ENCODE data around the gene PTGER4.

Gene PTGER4

GRCh38 chr5:40672425-40672824 lies 7.3 kb upstream of the PTGER4 start:
- no peak for DNase-seq

GRCh38 chr5:40674661-40675235 lies 5.0 kb upstream of the PTGER4 start:
- DNase-seq = no peak

DNA sequence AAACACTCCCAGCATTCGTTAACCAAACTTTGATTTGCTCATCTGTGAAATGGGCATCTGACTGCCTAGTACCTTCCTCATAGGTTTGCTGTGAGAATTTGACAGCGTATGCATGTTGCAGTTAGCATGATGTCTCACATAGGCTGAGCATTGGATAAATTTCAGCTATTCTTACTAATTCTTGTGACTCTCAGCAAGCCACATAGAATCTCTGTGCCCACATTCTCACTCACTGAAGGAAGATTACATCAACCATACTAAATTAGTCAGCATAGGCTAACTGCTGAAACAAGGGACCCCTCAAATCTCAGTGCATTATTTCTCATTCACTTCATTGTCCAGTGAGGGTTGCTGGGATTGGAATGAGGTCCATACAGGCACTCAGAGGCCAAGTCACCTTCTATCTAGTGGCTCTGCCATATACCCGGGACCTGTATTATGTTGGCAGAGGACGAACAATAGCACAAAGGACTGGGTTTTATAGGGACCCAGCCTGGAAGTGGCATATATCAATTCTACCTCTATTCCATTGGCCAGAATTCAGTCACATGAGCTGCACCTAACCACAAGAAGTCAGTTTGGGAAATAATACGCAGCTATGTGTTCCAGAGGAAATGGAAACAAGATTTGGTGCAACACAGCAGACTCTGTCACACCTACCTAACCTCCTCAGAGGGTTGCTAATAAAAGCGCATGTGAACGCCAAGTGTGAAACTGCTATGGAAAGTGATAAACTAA lies 4.2 kb upstream of the PTGER4 start:
- DNase-seq = no peak

GRCh38 chr5:40676613-40677343 lies 2.9 kb upstream of the PTGER4 start:
- DNase-seq = no peak

- DNase-seq = no peak
Observed at GRCh38 chr5:40677456-40677855, 2.3 kb upstream of the PTGER4 start.

DNA sequence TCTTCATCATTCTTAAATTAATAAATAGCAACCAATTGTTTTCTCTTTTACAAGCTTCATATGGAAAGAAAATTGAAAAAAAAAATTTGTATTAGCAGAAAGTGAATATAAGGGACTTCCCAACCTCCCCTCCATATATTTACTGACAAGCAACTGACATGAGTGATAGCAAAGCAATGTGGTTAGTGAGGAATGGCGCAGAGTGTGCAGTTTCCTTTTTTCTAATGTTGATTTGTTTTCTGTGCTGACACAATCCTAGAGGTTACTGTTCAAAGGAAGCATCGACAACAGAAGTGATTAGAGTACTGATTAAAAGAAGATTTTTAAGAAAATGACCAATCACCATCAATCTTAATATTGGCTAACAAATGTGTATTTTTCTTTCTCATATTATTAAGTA lies 1.7 kb upstream of the PTGER4 start:
- no peak for DNase-seq

GRCh38 chr5:40678460-40679147 lies 1.1 kb upstream of the PTGER4 start:
- no peak for DNase-seq

- no peak for DNase-seq
Observed at GRCh38 chr5:40679148-40679912, 385 bp upstream of the PTGER4 start.

GRCh38 chr5:40680741-40681362 lies 1.1 kb downstream of the PTGER4 start:
- no peak for DNase-seq

DNA sequence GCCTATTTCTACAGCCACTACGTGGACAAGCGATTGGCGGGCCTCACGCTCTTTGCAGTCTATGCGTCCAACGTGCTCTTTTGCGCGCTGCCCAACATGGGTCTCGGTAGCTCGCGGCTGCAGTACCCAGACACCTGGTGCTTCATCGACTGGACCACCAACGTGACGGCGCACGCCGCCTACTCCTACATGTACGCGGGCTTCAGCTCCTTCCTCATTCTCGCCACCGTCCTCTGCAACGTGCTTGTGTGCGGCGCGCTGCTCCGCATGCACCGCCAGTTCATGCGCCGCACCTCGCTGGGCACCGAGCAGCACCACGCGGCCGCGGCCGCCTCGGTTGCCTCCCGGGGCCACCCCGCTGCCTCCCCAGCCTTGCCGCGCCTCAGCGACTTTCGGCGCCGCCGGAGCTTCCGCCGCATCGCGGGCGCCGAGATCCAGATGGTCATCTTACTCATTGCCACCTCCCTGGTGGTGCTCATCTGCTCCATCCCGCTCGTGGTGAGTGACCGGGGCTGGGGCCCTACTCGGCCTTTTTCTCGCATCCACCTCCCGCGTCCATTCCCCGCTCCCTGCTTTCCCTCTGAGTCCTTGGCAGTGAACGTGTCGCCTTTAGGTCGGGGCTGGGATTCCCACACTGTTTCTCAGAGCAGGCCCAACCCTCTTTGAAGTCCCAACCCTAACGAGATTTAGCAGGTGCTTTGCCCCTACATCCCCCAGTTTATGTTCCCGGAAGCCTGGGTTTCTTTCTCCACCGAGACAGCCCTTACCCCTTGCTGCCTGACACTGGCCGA lies 1.8 kb downstream of the PTGER4 start:
- no peak for DNase-seq

DNA sequence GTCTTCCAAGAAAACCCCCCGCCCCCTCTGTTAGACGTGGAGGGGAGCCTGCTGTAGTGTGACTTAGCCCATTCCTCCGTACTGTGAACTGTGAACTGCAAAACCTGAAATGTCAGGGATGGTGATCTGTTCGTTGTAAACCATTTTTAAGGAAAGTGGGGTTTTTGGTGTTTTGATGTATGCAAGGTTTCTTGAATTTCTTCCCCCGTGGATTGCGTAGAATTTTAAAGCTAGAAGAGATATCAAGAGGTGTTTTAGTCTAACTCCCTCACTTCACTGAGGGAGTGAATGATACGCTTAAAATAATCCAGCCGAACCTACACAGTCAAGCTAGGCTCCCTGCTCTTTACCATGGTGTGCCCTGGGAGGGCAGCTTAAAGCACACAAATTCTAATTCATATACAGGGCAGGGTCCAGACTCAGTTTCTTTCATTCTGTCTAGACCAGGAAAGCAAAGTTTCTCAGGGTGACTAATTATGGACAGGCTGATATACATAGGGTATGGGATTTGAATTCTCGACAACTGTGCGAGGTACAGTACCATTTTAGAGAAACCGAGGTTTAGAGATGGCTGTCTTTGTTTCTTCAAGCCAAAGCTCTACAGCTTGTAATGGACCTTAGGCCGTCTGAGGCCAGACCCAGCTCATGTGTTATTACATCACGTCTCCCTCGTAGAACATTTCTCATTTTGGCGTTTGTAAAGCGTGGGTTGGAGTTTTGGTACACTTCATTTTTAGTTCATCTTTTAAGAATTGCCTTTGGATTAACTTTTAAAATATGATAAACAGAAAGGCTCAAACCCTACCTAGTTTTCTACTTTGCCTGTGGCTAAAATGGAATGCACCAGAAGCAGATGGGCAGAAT lies 2.7 kb downstream of the PTGER4 start:
- DNase-seq = no peak

- no peak for DNase-seq
Observed at GRCh38 chr5:40683305-40683704, 3.6 kb downstream of the PTGER4 start.

- DNase-seq = no peak
Observed at GRCh38 chr5:40685193-40685592, 5.5 kb downstream of the PTGER4 start.

DNA sequence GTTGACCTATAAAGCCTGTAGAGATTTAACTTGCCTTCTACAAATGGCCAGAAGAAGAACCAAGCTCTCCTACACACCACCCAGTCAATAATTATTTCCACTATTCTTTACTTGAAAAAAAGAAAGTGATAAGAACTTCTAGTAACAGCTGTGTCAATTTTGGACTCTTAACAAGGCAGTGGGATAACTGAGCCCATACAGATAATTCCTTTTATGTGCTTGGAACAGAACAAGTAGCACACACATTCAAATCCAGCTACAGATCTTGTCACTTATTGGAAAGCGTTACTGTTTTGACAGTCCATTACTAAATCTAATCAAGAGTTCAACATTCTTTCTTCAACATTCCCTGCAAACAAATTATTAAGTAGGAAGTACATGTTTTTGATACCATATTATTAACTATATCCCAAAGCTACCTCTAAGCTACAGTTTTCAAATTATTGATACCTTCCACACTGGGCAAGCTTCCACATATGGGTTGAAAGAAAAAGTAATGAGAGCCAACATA lies 6.3 kb downstream of the PTGER4 start:
- no peak for DNase-seq

- no peak for DNase-seq
Observed at GRCh38 chr5:40687321-40687720, 7.6 kb downstream of the PTGER4 start.

DNA sequence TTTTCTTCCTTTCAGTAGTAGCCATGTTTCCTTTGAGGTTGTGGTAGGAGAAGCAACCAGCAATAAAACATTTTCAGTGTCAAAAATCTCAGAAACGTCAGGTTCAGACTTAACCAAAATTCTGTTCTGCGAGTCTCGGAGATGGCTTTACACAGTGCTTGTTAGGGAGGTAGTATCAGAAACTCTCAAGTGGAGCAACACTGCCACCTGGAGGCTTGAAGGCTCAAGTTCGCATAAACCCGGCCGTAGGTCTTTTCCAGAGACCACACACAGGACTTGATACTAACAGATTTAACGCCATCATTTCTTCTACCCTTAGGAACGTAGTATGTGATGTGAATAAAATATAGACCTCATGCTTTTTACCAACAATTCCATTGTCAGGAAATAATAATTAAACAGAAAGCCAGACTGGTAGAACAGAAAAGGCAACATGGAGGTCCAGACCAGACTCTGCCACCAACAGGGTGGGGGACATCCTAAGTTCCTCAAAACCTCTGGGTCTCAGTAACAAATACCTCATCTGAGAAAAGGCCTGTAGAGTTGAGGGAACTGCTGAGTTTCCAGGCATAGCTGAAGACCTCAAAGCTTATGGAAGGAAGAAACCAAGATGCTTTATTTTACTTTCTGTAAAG lies 8.5 kb downstream of the PTGER4 start:
- peak; percentile 67 for DNase-seq

- DNase-seq = no peak
Observed at GRCh38 chr5:40688996-40689395, 9.3 kb downstream of the PTGER4 start.

DNA sequence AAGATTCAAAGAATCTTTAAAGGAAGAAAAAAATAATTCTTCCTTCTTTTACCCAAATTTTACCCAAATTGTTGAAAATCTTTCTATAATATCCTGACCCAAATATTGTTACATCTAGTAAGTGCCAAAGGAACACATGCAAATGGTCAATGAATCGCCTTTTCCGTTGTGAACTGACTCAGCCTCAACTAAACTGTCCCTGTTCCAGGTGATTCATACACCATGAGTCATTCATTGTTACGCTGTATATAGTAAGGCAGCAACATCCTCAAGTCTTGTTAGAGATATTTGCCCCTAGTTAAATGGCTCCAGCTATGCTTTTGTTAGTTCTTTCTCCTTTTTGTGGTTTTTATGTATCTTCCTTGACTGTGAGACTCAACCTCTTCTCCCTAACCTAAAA lies 9.7 kb downstream of the PTGER4 start:
- DNase-seq = no peak

DNA sequence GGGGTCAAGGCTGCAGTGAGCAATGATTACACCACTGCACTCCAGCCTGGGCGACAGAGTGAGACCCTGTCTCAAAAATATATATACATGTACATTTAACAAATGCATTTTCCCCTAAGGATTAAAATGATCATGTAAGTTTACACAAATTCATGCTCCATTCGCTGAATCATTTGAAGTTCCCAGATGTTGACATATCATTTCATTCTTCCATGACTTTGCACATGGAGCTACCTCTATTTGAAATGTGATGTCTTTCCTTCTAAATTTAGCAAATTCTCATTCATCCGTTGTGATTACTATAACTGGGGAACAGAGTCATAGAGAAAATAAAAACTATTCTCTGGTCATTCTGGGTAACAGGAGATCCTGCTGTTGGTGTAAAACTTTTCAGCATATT lies 10.6 kb downstream of the PTGER4 start:
- DNase-seq = no peak

- no peak for DNase-seq
Observed at GRCh38 chr5:40691894-40692293, 12.2 kb downstream of the PTGER4 start.
